Loucy (cell line): ENCODE results near the gene SOWAHA.

Experiments
- H2AFZ ChIP-seq: fragments of 200-600 bp; sonication (generic); 2 replicates; pipeline ENCODE4 v1.6.0; 2016; ENCODE audit warnings: antibody characterized with exemption, mild to moderate bottlenecking, low read length, moderate library complexity
- H3F3A ChIP-seq: fragments of 200-600 bp; 2 replicates; pipeline ENCODE4 v1.6.0; 2016; ENCODE audit warnings: antibody characterized with exemption, low read depth, mild to moderate bottlenecking
- H3K27me3 ChIP-seq: fragments of 200-600 bp; sonication (generic); 2 replicates; pipeline ENCODE4 v1.6.1; 2014; ENCODE audit warnings: low read length, mild to moderate bottlenecking; ENCODE audit not compliant: insufficient read depth, poor library complexity, severe bottlenecking
- H3K36me3 ChIP-seq: fragments of 200-600 bp; sonication (generic); 2 replicates; pipeline ENCODE4 v1.6.1; 2016; ENCODE audit warnings: low read length; ENCODE audit not compliant: insufficient read depth
- H3K4me1 ChIP-seq: fragments of 200-600 bp; sonication (generic); 2 replicates; pipeline ENCODE4 v1.5.1; 2014; ENCODE audit warnings: low read length, mild to moderate bottlenecking; ENCODE audit not compliant: insufficient read depth, poor library complexity, severe bottlenecking
- H3K4me2 ChIP-seq: fragments of 200-600 bp; sonication (generic); 2 replicates; pipeline ENCODE4 v1.6.0; 2014; ENCODE audit warnings: antibody characterized with exemption, low read length, low read depth, mild to moderate bottlenecking; ENCODE audit not compliant: poor library complexity, severe bottlenecking
- H3K4me3 ChIP-seq: fragments of 200-600 bp; sonication (generic); 2 replicates; pipeline ENCODE4 v1.5.1; 2014; ENCODE audit warnings: low read length, mild to moderate bottlenecking, mixed read lengths; ENCODE audit not compliant: poor library complexity, severe bottlenecking
- H3K79me2 ChIP-seq: fragments of 200-600 bp; sonication (generic); 2 replicates; pipeline ENCODE4 v1.6.1; 2014; ENCODE audit warnings: low read length; ENCODE audit not compliant: insufficient read depth
- H3K9ac ChIP-seq: fragments of 200-600 bp; sonication (generic); 2 replicates; pipeline ENCODE4 v1.6.0; 2014; ENCODE audit warnings: mild to moderate bottlenecking, low read depth, low read length, moderate library complexity; ENCODE audit not compliant: poor library complexity, severe bottlenecking
- H3K9me2 ChIP-seq: fragments of 200-600 bp; sonication (generic); replicated peaks from 2 replicates; pipeline ENCODE4 v1.6.1; 2016; ENCODE audit warnings: low read depth, low read length, mixed read lengths
- H3K9me3 ChIP-seq: fragments of 200-600 bp; sonication (generic); 2 replicates; pipeline ENCODE4 v1.6.1; 2014; ENCODE audit warnings: mild to moderate bottlenecking, antibody characterized with exemption, low read length, low read depth; ENCODE audit not compliant: insufficient read depth
- H4K20me1 ChIP-seq: fragments of 200-600 bp; sonication (generic); 2 replicates; pipeline ENCODE4 v1.6.0; 2014; ENCODE audit warnings: antibody characterized with exemption, low read length, mild to moderate bottlenecking; ENCODE audit not compliant: insufficient read depth, poor library complexity, severe bottlenecking
- CTCF ChIP-seq: fragments of 200-600 bp; sonication (generic); conservative IDR thresholded peaks from 2 replicates; pipeline ENCODE4 v1.5.1; 2014; ENCODE audit warnings: mild to moderate bottlenecking, antibody characterized with exemption, low read length
- EZH2phosphoT487 ChIP-seq: fragments of 200-600 bp; IDR thresholded peaks from 2 replicates; pipeline ENCODE4 v1.6.1; 2018; ENCODE audit warnings: antibody characterized with exemption, mild to moderate bottlenecking, moderate library complexity, borderline replicate concordance

The SOWAHA gene

GRCh38 chr5:132813599-132814502 lies 749 bp downstream of the SOWAHA start:
- H3K9me3 ChIP-seq: no peaks in the 10 kb centered on the region
- H3K9me2 ChIP-seq: no peaks in the 10 kb centered on the region
- H3K36me3 ChIP-seq: no peaks in the 10 kb centered on the region
- no peak overlapping the region for H3K9ac ChIP-seq
- no peak overlapping the region for H3K4me3 ChIP-seq
- no peaks in the 10 kb centered on the region for H3K79me2 ChIP-seq
- no peak overlapping the region for H3K4me2 ChIP-seq
- no peaks in the 10 kb centered on the region for H3F3A ChIP-seq
- H3K27me3 ChIP-seq: no peaks in the 10 kb centered on the region
- TF ChIP-seq CTCF (no peak), EZH2phosphoT487 (no peak)
- H3K4me1 ChIP-seq: no peaks in the 10 kb centered on the region
- no peaks in the 10 kb centered on the region for H4K20me1 ChIP-seq
- no peak overlapping the region for H2AFZ ChIP-seq

- Histone ChIP-seq H3K79me2 (no peaks in the 10 kb centered on the region), H3K4me2 (no peak overlapping the region), H3K36me3 (no peaks in the 10 kb centered on the region), H3K9me2 (no peaks in the 10 kb centered on the region), H3K9me3 (no peaks in the 10 kb centered on the region), H2AFZ (no peak overlapping the region), H3K27me3 (no peaks in the 10 kb centered on the region), H4K20me1 (no peaks in the 10 kb centered on the region), H3K4me3 (no peak overlapping the region), H3K9ac (no peak overlapping the region), H3K4me1 (no peaks in the 10 kb centered on the region), H3F3A (no peaks in the 10 kb centered on the region)
- TF ChIP-seq CTCF: no peak
- no peak for TF ChIP-seq EZH2phosphoT487
Measured at GRCh38 chr5:132814503-132815294, 1.6 kb downstream of the SOWAHA start.

DNA sequence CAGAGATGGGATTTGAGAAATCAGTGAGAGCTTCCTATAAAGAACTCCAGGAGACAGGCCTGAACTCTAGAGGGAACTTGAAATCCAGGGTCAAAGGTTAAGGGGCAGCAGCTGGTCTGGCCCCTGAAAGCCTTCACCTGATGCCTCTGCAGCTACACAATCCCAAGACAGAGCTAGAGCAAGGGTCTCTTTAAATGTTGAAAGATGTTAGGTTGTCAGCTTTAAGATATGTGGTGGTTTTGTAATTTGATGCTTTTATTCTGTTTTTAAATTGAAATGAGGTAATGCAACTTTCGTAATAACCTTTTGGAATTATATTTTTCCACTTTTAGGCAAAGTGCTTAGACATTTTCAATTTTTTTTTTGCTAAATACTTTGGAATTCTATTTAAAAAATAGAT lies 2.4 kb downstream of the SOWAHA start:
- Histone ChIP-seq H3K4me1 (no peaks in the 10 kb centered on the region), H2AFZ (no peak overlapping the region)
- TF ChIP-seq CTCF: no peak
- TF ChIP-seq EZH2phosphoT487: no peak

More for the DNA sequence above, 2.4 kb downstream of the SOWAHA start:
- no peak overlapping the region for H3K9ac ChIP-seq
- no peaks in the 10 kb centered on the region for H3K9me3 ChIP-seq
- H3K4me2 ChIP-seq: no peak overlapping the region
- no peak overlapping the region for H3K4me3 ChIP-seq
- H3K79me2 ChIP-seq: no peaks in the 10 kb centered on the region
- no peaks in the 10 kb centered on the region for H3F3A ChIP-seq
- H4K20me1 ChIP-seq: no peaks in the 10 kb centered on the region
- H3K9me2 ChIP-seq: no peaks in the 10 kb centered on the region
- no peaks in the 10 kb centered on the region for H3K36me3 ChIP-seq
- H3K27me3 ChIP-seq: no peaks in the 10 kb centered on the region
